GM21360 (cell line): ENCODE results near the gene WRNIP1.
"Not testable (repeated sequence)": the region's sequence is repeated elsewhere in the genome, so short reads cannot be mapped to it uniquely, and the experiment has no call there.

ENCODE experiments used
- ATAC-seq: cut with Tn5 transposase; IDR thresholded peaks from one replicate; pipeline ENCODE4 v1.9.1; 2021; ENCODE audit warnings: mild to moderate bottlenecking, moderate library complexity; ENCODE audit not compliant: unreplicated experiment

Gene WRNIP1

DNA sequence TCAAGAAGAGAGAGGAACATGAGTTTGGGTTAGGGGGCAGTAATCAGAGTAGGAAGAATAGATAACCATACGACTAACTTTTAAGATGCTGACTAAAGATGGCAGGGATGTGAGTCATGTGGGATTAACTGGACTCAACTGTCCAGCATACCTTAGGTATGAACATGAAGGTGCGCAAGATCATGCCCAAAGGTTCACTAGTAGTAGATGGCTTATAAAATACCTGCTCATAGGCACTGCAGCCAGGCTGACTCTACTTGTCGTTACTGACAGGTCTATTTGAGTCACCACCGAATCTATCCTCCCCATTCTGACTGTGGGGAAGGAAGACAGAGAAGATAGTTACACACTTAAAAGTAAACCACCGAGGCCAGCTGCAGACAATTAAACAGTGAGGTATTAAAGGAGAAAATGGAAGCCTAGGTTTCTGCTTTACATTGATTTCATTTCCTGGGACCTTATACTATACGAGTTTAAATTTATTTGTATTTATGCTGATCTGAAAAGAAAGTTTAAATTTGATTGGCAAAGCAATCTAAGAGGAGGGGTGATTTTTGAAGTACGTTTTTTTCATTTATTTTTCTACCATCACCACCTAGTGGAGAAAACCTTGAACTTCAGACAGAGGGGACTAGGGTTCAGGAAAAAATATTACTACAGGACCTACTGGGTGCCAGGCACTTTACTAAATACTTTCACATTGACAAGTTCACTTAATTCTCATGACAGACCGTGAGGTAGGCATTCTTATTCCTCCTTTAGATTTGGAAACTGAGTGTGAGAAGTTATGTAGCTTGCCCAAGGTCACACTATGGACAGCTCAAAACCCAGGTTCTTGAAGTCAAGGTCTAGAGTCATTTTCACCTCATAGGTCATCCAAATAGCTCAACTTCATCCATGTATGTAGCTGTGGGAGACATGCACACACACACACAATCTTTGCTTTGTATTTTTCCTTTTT is 4.0 kb upstream of the WRNIP1 start:
- ATAC-seq: no peak

DNA sequence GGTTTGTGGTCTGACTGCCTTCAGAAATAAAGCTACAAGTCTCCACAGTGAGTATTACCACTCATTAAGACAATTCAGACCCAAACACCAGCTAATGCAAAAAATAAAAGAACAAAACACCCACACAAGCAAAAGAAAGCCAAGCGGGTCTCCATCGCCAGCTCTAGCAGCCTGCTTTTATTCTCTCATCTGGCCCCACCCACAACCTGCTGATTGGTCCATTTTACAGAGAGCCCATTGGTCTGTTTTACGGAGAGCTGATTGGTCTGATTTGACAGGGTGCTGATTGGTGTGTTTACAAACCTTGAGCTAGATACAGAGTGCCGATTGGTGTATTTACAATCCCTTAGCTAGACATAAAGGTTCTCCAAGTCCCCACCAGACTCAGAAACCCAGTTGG is 2.3 kb upstream of the WRNIP1 start:
- ATAC-seq: not testable (repeated sequence)

DNA sequence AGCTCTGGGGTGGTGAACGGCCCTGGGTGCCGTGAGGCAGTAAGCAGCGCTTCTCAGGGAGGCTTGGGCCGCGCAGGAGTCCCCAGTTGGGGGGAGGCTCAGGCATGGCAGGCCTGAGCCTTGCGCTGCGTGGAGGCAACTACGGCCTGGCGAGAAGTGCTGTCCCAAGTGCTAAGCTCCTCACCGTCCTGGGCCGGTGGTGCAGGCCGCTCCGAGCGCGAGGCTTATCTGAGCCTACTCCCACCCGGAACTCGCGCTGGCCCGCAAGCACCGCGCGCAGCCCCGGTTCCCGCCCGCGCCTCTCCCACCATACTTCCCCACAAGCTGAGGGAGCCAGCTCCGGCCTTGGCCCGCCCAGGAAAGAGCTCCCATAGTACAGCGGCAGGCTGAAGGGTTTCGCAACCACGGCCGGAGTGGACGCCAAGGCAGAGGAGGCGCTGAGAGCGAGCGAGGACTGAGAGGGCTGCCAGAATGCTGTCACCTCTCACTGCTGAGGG is 1.8 kb upstream of the WRNIP1 start:
- no peak for ATAC-seq

DNA sequence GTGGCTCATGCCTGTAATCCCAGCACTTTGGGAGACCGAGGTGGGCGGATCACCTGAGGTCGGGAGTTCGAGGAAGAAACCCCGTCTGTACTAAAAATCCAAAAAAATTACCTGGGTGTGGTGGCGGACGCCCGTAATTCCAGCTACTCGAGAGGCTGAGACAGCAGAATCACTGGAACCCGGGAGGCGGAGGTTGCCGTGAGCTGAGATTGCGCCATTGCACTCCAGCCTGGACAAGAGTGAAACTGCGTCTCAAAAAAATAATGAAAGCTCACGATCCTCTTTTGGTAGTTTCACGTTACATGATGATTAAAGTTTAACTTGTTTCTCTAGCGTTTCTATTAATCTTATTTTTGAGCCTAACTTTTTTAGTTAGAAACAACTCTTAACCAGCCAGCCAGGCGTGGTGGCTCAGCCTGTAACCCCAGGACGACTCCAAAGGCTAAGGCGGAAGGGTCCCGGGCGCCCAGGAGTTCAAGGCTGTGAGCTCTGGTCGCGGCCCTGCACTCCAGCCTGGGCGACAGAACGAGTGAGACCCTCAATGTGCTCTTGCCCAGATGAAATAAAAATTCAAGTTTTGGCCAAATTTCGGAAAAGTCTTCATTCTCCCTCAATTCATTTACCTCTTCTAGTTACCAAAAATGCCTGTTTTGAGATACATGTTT is 1.2 kb upstream of the WRNIP1 start:
- no peak for ATAC-seq

DNA sequence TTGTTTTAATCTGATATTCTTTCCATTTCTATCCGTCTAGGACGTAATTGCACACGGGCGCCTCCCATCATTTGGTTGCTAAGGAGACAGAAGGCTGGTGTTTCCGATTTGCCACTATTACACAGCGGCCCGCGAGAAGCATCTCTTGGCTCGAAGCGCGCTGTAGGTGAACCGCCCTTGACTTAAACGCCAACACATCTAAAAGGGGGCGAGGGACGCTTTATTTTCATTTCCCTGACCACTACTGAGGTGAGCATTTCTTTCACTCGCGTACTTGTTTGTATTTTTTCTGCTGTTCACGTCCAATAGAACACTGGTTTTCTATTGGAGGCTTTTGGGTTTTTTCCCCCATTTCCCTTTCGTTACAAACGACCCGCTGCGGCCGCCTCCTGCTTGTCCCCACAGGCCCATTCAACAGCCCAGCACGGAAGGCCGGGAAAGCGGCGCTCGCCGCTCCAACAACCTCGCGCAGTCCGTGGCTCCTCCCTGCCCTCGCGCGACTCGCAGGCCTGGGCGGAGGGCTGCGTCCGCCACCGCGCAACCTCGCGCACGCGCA is 505 bp upstream of the WRNIP1 start:
- ATAC-seq: peak; percentile 51

DNA sequence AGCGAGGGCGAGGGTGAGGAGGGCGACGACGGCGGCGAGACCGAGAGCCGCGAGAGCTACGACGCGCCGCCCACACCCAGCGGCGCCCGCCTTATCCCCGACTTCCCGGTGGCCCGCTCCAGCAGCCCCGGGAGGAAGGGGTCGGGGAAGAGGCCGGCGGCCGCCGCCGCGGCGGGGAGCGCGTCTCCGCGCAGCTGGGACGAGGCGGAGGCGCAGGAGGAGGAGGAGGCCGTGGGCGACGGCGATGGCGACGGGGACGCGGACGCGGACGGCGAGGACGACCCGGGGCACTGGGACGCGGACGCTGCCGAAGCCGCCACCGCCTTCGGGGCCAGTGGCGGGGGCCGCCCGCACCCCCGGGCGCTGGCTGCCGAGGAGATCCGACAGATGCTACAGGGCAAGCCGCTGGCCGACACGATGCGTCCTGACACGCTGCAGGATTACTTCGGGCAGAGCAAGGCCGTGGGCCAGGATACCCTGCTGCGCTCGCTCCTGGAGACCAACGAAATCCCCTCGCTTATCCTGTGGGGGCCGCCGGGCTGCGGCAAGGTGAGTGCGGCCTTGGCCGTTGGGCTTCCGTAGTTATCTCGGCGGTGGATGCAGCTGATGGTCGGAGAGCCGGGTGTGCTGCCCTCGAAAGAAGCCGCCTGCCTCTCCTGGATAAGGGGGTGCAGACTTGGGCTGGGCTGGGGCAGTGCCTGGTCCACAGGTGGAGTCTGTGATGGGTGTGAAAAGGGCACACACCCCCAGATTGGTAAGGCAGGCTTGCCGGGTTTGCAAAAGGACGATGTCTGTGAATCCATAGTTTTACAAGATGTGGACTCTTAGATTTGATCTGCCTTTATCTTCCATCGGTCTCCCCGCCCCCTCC is 938 bp downstream of the WRNIP1 start:
- ATAC-seq: peak; percentile 27

DNA sequence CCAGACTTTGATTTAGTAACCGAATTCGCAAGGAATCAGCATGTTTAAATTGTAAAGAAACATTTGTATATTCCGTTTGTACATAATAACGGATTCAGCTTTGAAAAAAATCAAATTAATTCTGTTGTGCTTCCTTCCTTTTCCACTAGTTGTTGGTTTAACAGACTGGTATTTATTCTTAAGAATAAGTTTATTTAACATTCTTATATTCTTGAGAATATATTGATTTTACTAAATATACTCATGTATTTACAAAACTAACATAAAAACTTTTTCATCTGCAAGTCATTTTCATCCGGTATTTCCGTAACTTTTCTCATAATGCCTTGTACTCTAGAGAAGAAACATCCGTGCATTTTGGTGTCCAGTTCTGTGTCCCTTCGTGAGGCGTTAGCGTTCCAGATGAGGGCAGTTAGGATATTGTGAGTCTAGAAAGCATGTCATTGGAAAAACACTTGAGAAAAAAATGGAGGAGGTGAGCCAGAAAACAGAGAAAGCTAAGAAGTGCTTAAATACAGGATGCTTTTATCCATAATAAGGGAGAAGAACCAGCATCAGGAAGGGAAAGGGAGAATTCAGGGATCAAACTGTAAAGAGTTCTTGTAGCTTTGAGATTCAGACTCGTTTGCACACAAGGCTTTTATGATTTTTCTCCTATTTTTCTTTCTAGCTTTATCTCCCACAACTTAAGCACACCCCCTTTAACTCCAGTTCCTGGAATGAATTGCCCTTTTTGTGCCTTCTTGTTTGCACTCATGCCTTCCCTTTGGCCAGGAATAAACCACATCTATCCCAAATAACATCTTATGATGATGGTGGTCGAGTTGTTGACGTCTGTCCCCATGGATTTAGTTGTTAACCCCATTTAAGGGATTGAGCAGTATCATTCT is 1.8 kb downstream of the WRNIP1 start:
- ATAC-seq: no peak

DNA sequence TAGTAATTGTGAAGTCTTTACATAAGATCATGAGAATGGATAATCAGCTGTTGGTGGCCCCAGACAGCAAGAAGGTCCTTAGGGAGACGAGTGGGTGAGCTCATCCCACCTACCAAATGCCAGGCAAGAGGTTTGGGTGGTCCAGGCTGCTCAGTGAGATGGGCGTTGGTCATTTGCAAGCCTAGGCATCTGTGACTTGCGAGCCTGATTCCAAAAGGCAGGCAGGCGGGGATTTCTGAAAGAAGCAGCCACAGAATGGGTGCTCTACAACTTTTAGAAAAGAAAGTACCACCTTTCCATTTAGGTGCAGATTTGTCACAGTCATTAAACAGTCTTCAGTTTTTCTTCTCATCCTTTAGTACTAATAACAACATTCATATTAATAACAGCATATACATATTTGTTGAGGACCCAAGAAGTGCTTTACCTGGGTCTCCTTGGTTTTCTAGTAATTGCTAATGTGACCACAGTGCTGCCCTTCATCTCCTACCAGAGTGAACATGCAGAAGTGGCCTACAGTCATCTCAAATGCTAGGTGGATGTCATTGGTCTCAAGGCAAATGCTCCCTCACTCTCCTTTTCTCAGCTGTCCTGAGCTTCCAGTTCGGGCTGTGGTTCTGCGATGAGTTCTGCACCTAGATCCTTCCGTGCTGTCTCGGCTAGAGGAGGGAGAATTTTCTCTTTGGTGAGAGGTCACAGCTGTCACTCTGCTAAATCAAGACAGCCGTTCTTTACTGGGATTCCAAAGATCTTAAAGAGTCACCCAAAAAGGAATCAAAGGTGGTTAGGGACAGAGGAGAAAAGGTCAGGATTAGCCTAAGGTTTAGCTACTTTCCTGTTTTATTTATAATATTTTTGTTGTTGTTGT is 2.7 kb downstream of the WRNIP1 start:
- ATAC-seq: no peak

DNA sequence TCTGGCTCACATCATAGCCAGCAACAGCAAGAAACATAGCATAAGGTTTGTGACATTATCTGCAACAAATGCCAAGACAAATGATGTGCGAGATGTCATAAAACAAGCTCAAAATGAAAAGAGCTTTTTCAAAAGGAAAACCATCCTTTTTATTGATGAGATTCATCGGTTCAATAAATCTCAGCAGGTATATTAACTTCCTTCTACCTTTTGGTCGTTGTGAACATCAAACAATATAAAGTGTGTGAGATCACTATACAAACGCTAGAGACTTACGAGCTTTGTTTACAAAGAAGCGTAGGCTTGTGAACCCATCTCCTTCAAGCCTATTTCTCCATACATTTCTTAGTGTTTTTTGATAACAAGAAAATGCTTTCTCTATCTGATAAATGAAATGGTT is 3.5 kb downstream of the WRNIP1 start:
- ATAC-seq: no peak

DNA sequence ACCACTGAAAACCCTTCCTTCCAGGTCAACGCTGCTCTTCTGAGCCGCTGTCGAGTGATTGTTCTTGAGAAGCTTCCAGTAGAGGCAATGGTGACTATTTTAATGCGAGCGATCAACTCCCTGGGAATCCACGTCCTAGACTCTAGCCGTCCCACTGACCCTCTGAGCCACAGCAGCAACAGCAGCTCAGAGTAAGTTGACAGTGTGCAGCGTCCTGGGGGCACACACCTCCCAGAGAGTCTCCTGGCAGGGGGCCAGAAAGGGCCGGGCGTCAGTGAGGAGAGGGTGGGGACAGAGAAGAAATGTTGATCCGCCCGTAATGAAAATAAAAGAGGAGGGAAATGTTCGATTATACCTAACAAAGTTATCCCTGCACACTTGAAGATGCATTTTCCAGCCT is 5.0 kb downstream of the WRNIP1 start:
- ATAC-seq: no peak

DNA sequence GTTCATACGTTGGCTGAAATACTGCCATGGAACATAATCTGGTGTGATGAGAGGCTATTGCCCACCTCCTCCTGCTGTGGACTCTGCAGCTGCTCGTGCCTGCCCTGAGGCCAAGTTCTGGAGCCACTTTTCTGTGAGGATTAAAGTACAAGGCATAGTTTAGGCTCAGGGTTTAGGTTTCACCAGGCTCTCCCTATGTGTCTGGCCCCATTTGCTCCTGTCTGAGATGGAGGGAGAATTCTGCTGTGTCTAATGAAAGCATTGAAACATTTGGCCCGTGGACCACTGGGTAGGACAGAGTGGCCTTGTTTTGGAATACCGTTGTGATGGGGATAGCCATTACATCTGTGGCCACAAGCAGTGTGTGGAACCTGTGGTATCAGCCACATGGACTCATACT is 5.9 kb downstream of the WRNIP1 start:
- no peak for ATAC-seq

DNA sequence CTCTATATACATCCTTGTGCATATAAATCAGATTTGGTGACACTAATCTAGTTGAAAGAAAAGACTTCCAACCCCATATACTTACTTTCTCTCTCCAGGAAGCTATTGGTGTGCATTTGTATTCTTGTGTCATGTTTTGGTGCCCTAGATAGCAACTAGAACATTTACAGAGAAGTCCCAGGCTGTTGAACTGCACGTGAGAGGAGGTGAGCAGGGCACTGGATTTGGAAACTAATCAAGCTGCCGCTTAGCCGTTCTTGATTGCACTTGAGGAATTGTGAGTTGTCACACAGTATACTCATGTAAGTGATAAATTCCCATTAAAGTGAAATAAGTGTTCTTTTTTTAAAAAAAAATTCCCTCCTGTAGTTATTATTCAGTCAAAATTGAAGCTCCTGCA is 7.6 kb downstream of the WRNIP1 start:
- ATAC-seq: no peak

DNA sequence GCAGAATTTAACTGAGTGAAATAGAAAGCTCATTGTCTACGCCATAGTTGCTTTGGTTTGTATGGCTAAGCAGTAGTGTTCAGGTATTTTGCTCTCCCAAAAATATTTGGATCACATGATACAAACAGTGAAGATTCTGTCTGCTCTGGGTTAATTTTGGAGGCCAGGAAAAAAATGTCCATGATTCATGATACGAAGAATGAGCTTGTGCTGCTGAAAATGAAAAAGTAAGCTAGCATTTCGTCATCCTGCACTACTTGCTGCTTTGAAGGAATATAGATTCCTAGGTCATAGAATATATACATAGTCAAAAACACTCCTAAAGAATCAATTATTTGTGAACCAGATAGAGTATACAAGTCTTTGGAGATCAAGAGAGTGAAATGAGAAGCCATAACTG is 8.3 kb downstream of the WRNIP1 start:
- no peak for ATAC-seq

DNA sequence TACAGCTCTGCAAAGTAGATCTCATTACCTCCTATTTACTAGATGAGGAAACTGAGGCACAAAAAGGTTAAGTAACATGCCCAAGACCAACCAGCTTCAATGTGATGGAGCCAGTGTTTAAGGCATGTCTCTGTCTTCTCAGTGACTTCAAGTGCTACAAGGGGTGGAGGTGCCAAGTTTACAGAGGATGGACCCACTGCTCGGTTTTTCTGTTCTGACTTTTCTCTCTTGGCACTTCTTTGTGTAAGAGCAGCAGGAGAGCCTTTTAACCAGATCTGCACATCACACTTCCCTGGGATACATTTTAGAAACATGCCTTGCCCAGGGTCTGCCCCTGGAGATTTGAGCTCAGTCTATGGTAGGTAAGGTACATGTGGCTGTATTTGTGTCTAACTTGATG is 9.8 kb downstream of the WRNIP1 start:
- no peak for ATAC-seq

DNA sequence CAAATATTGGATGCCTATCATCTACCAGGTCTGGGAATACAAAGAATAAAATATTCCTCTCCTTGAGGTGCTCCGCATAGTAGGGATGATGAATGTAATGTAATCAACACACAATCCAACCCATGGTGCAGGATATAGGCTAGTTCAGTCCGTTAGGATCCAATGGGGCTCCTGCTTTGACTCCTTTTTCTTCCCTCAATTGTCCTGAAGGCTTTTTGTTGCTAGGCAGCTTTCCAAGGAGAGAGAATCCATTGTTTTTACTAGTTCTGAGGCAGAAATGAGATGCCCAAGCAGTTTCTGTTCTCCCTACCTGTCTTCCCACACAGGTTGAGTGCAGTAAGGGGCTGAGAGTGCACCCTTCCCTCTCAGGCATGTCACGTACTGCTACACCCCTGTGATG is 12.1 kb downstream of the WRNIP1 start:
- ATAC-seq: no peak

DNA sequence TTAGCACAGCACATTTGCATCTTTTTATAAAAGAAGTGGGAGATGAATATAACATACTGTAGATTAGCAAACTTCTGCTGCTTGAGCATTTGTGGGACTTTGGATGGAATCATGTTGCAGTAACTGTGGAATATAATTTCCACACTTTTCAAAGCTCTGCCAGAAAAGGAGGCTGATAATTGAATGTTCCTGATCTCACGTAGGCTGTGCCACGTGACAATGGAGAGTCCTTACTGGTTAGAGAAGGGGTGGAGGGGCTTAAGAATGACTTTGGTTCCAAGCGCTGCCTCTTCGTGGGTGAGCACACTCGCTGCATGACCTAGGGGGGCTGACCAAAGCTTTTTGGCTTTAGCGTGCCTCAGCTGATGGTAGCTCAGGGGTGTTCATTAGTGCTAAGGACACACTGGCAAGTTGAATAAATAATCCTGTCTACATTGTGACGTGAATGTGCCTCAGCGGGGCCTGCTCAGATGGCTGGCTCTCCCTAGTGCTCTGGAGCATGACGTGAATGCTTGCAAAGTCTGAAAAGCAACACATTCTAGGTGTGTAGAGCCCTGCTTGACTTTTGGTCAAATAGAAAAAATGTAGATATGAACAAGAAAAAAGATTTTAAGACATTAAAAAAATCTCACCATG is 15.0 kb downstream of the WRNIP1 start:
- no peak for ATAC-seq

DNA sequence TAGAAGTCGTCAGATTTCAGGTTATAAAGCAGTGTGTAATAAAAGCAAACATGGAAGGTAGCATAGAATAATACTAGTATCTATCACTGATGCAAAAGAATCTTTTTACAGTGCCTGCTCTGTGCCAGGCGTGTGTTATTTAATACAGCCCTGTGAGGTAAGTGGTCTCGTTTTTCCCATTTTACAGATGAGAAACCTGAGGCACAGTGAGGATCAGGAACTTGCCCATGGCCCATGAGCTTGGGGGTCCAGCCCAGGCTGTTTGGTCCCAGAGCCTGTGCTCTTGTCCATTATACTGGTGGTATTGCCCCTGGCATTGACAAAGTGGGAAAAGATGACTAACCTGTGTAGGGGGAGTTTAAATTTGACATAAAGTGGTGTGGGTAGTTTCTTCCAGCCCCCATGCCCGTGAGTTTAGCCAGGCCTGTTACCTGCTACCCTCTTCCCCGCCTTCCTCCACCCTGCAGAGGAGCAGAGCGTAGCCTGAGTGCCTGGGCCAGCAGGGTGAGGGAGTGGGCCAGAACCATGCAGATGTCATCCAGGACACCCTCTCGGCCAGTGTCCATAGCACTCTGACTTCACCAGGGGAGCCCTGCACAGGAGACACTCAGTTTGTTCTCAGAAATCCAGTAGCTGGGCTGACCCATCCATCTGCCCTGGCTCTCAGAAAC is 16.6 kb downstream of the WRNIP1 start:
- no peak for ATAC-seq

DNA sequence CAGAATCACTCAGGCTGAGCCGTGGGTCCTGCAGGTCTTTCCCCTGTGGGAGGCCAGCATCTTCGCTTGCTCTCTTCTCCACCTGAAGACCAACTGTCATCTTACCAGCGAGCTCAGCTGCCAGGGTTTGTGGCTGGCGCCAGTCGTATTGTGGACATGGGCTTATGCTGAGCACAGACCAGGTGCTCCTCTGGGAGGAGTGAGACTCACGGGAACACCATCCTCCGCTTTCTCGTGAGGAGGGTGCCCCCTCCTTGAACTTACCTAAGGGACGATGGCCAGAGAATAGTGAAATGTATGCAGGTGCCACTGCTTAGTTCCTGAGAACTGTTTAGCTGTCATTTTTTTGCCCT is 17.1 kb downstream of the WRNIP1 start:
- no peak for ATAC-seq
